Keratinocyte (primary cell): ENCODE measurements around the gene DPP10. TPM values are rescaled to one million over a fixed set of nuclear protein-coding genes. Genes with fewer than 3 reads are reported as not detected.

ENCODE experiments used
- DNase-seq: peaks from one replicate; pipeline ENCODE4 v3.0.0-alpha.2; 2011; ENCODE audit warnings: low read depth, missing footprints, low spot score
- FAIRE-seq: peaks from 2 replicates; lab custom pipeline; 2011; peaks lifted over from hg19 to GRCh38; lab: Jason Lieb, UNC
- H2AFZ ChIP-seq: 2 replicates; pipeline ENCODE4 v1.6.0; 2012; ENCODE audit warnings: low read length, control low read depth, inconsistent platforms; ENCODE audit not compliant: control insufficient read depth
- H3K27ac ChIP-seq: 2 replicates; pipeline ENCODE4 v1.5.1; 2011; ENCODE audit warnings: low read length; ENCODE audit not compliant: control insufficient read depth, insufficient read depth
- H3K27me3 ChIP-seq: 3 replicates; pipeline ENCODE4 v1.6.0; 2011; ENCODE audit warnings: low read length; ENCODE audit not compliant: control insufficient read depth, insufficient read depth; ENCODE audit errors: extremely low read depth
- H3K36me3 ChIP-seq, 2 experiments: 2 replicates in 1 of 2; 3 replicates in 1 of 2; pipeline ENCODE4 v1.5.1; 2011; ENCODE audit warnings: low read length in 2 of 2, mild to moderate bottlenecking in 1 of 2; ENCODE audit not compliant: control insufficient read depth in 2 of 2, insufficient read depth in 2 of 2; ENCODE audit errors: extremely low read depth in 1 of 2
- H3K4me1 ChIP-seq: 3 replicates; pipeline ENCODE4 v1.5.1; 2011; ENCODE audit warnings: low read length; ENCODE audit not compliant: control insufficient read depth, insufficient read depth; ENCODE audit errors: extremely low read depth
- H3K4me2 ChIP-seq: 3 replicates; pipeline ENCODE4 v1.6.0; 2011; ENCODE audit warnings: low read depth, low read length; ENCODE audit not compliant: control insufficient read depth, insufficient read depth; ENCODE audit errors: extremely low read depth
- H3K4me3 ChIP-seq, 3 experiments: fragments of 200-600 bp in 1 of 3; sonication (generic) in 1 of 3; 2 replicates in 2 of 3; 3 replicates in 1 of 3; pipeline ENCODE4 v1.5.1; 2011 to 2016; ENCODE audit warnings: low read length in 3 of 3, mild to moderate bottlenecking in 3 of 3, control low read depth in 2 of 3, inconsistent platforms in 1 of 3, low read depth in 1 of 3, mixed read lengths in 1 of 3, mixed run types in 1 of 3, moderate library complexity in 1 of 3; ENCODE audit not compliant: control insufficient read depth in 2 of 3, insufficient read depth in 2 of 3; ENCODE audit errors: extremely low read depth in 1 of 3
- H3K79me2 ChIP-seq: 2 replicates; pipeline ENCODE4 v1.6.0; 2012; ENCODE audit warnings: low read length; ENCODE audit not compliant: control insufficient read depth, insufficient read depth
- H3K9ac ChIP-seq: 3 replicates; pipeline ENCODE4 v1.6.0; 2011; ENCODE audit warnings: low read length; ENCODE audit not compliant: control insufficient read depth, insufficient read depth; ENCODE audit errors: extremely low read depth
- H3K9me1 ChIP-seq: 3 replicates; pipeline ENCODE4 v1.6.0; 2011; ENCODE audit warnings: low read length; ENCODE audit not compliant: control insufficient read depth, insufficient read depth; ENCODE audit errors: extremely low read depth
- H3K9me3 ChIP-seq: 2 replicates; pipeline ENCODE4 v1.5.1; 2012; ENCODE audit warnings: low read depth, low read length; ENCODE audit not compliant: control insufficient read depth
- H4K20me1 ChIP-seq: 3 replicates; pipeline ENCODE4 v1.6.0; 2011; ENCODE audit warnings: low read length; ENCODE audit not compliant: control insufficient read depth, insufficient read depth; ENCODE audit errors: extremely low read depth
- CTCF ChIP-seq, 3 experiments: IDR thresholded peaks in 1 of 3; conservative IDR thresholded peaks in 1 of 3; optimal IDR thresholded peaks in 1 of 3; 2 replicates in 2 of 3; 3 replicates in 1 of 3; pipeline versions ENCODE3 to v1.5.1; 2011; ENCODE audit warnings: low read length in 3 of 3, mild to moderate bottlenecking in 3 of 3, moderate library complexity in 2 of 3, control low read depth in 1 of 3, inconsistent platforms in 1 of 3; ENCODE audit not compliant: insufficient read depth in 2 of 3; ENCODE audit errors: extremely low read depth in 1 of 3
- EZH2 ChIP-seq: IDR thresholded peaks from one replicate; pipeline ENCODE4 v1.6.1; 2012; ENCODE audit warnings: inconsistent platforms, mild to moderate bottlenecking, low read length, moderate library complexity
- dilution Hi-C: fragments of 300-500 bp; cut with MboI; formaldehyde crosslinking; loops from one replicate; pipeline ENCODE4 v1.7.0; 2020; ENCODE audit warnings: low sequenced_read_pairs; ENCODE audit not compliant: extremely low pct_ligation_motif_present
- polyA plus RNA-seq, 5 experiments: library from polyadenylated mRNA; depleted of rRNA in 3 of 5; stranded (reverse) in 3 of 5; stranded (forward) in 1 of 5; unstranded in 1 of 5; fragments of >200 nt; gene quantifications; 1 replicate in 1 of 5; 2 replicates in 3 of 5; 3 replicates in 1 of 5; pipeline versions ENCODE4 v1.2.1 to v1.2.3, GENCODE V29; 2011 to 2012; ENCODE audit warnings: missing spikeins in 2 of 5, low read depth in 1 of 5, low replicate concordance in 1 of 5

Gene DPP10
- polyA plus RNA-seq, 1 donor (not counting 4 experiments of a cell fraction or from before 2014, with no cell fraction given): not detected

- TF ChIP-seq EZH2 (no peak), CTCF (optimal IDR thresholded peaks at IDR 0.05 in 1 of 3, IDR thresholded peaks at IDR 0.05 in 1 of 3, conservative IDR thresholded peaks at IDR 0.05 in 1 of 3; ENCODE audit: extremely low read depth in 1 of 3, insufficient read depth in 2 of 3, low read length in 3 of 3) (no peak)
- H4K20me1 ChIP-seq: no peaks in the 10 kb centered on the region
- no peaks in the 10 kb centered on the region for H3K9me1 ChIP-seq
- no peaks in the 10 kb centered on the region for H3K4me1 ChIP-seq
- no peak overlapping the region for H2AFZ ChIP-seq
- dilution Hi-C loops: no loop called here
- no peaks in the 10 kb centered on the region for H3K79me2 ChIP-seq
- no peak overlapping the region for H3K27ac ChIP-seq
- H3K9me3 ChIP-seq: no peaks in the 10 kb centered on the region
- H3K4me2 ChIP-seq: no peak overlapping the region
- H3K27me3 ChIP-seq: no peaks in the 10 kb centered on the region
- no peaks in the 10 kb centered on the region for H3K36me3 ChIP-seq
- H3K9ac ChIP-seq: no peak overlapping the region
- FAIRE-seq (no peak), DNase-seq (no peak)
- H3K4me3 ChIP-seq: no peak overlapping the region
Measured at GRCh38 chr2:115609978-115610377, 1167.5 kb downstream of the DPP10 start.

- Histone ChIP-seq H3K4me3 (no peak overlapping the region), H3K27me3 (no peaks in the 10 kb centered on the region), H3K9me1 (no peaks in the 10 kb centered on the region), H3K4me2 (no peak overlapping the region), H3K4me1 (no peaks in the 10 kb centered on the region), H3K36me3 (no peaks in the 10 kb centered on the region), H3K9ac (no peak overlapping the region), H3K79me2 (no peaks in the 10 kb centered on the region), H3K27ac (no peak overlapping the region), H3K9me3 (no peaks in the 10 kb centered on the region), H2AFZ (no peak overlapping the region), H4K20me1 (no peaks in the 10 kb centered on the region)
- FAIRE-seq: no peak
- no peak for DNase-seq
- TF ChIP-seq CTCF (optimal IDR thresholded peaks at IDR 0.05 in 1 of 3, IDR thresholded peaks at IDR 0.05 in 1 of 3, conservative IDR thresholded peaks at IDR 0.05 in 1 of 3; ENCODE audit: extremely low read depth in 1 of 3, insufficient read depth in 2 of 3, low read length in 3 of 3) (no peak), EZH2 (no peak)
- dilution Hi-C loops: no loop called here
Measured at GRCh38 chr2:115610888-115611287, 1168.4 kb downstream of the DPP10 start.
